ENCODE data around the gene RBM47.

- TF ChIP-seq USF1 (IDR thresholded peaks at IDR 0.05) (no peak), MAX (IDR thresholded peaks at IDR 0.05) (no peak), YY1 (IDR thresholded peaks at IDR 0.05; ENCODE audit: low read depth) (no peak), TAF1 (IDR thresholded peaks at IDR 0.05; ENCODE audit: low read depth) (no peak), REST (IDR thresholded peaks at IDR 0.05; ENCODE audit: low read depth) (no peak), ZBTB7A (IDR thresholded peaks at IDR 0.05; ENCODE audit: low read depth) (no peak), FOXM1 (IDR thresholded peaks at IDR 0.05; ENCODE audit: borderline replicate concordance, low read depth) (no peak), RAD21 (IDR thresholded peaks at IDR 0.05; ENCODE audit: low read depth) (no peak), CREB1 (IDR thresholded peaks at IDR 0.05; ENCODE audit: low read depth) (no peak), EP300 (IDR thresholded peaks at IDR 0.05; ENCODE audit: borderline replicate concordance) (no peak), TEAD4 (IDR thresholded peaks at IDR 0.05) (no peak), NFIC (IDR thresholded peaks at IDR 0.05) (no peak), CEBPB (IDR thresholded peaks at IDR 0.05) (no peak), TCF12 (IDR thresholded peaks at IDR 0.05; ENCODE audit: low read depth) (no peak)
Measured at GRCh38 chr4:40521957-40522356, 107.7 kb downstream of the RBM47 start.
